ENCODE measurements around the gene OR52E1.

DNA sequence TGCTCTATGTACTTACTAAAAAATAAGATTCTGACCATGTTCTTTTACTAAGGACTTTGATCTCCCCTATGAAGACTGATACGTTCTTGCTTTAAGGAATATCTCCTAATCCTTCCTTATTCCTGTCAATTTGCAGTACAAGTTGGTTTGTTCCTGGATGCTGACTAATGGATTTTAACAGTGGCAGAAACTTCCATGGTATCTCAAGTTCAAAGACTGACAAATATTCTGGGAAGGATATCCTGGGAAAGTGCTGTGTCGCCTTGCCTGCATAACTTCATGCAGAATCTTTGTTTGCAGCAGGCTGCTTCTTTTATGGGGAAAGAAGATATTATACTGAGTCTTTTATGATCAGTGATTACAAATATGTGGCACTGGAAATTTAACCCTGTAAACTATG, 31.4 kb upstream of the OR52E1 start:
- TF ChIP-seq, protein P1, sequence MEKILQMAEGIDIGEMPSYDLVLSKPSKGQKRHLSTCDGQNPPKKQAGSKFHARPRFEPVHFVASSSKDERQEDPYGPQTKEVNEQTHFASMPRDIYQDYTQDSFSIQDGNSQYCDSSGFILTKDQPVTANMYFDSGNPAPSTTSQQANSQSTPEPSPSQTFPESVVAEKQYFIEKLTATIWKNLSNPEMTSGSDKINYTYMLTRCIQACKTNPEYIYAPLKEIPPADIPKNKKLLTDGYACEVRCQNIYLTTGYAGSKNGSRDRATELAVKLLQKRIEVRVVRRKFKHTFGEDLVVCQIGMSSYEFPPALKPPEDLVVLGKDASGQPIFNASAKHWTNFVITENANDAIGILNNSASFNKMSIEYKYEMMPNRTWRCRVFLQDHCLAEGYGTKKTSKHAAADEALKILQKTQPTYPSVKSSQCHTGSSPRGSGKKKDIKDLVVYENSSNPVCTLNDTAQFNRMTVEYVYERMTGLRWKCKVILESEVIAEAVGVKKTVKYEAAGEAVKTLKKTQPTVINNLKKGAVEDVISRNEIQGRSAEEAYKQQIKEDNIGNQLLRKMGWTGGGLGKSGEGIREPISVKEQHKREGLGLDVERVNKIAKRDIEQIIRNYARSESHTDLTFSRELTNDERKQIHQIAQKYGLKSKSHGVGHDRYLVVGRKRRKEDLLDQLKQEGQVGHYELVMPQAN (IDR thresholded peaks at IDR 0.05; ENCODE audit: borderline replicate concordance): no peak
- TF ChIP-seq ZFP36 (IDR thresholded peaks at IDR 0.05; ENCODE audit: low read depth, low read length, partially characterized antibody) (no peak), SP1 (CRISPR knock-in tag; IDR thresholded peaks at IDR 0.05) (no peak), TAF1 (IDR thresholded peaks at IDR 0.05; ENCODE audit: control insufficient read depth, extremely low read depth, insufficient read depth, low read length, severe bottlenecking) (no peak), POLR2AphosphoS5 (IDR thresholded peaks at IDR 0.05; ENCODE audit: control insufficient read depth, insufficient read depth, low read depth, low read length) (no peak)
- TF ChIP-seq, protein P2, sequence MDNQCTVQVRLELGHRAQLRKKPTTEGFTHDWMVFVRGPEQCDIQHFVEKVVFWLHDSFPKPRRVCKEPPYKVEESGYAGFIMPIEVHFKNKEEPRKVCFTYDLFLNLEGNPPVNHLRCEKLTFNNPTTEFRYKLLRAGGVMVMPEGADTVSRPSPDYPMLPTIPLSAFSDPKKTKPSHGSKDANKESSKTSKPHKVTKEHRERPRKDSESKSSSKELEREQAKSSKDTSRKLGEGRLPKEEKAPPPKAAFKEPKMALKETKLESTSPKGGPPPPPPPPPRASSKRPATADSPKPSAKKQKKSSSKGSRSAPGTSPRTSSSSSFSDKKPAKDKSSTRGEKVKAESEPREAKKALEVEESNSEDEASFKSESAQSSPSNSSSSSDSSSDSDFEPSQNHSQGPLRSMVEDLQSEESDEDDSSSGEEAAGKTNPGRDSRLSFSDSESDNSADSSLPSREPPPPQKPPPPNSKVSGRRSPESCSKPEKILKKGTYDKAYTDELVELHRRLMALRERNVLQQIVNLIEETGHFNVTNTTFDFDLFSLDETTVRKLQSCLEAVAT (IDR thresholded peaks at IDR 0.05): no peak
- TF ChIP-seq, protein P3, sequence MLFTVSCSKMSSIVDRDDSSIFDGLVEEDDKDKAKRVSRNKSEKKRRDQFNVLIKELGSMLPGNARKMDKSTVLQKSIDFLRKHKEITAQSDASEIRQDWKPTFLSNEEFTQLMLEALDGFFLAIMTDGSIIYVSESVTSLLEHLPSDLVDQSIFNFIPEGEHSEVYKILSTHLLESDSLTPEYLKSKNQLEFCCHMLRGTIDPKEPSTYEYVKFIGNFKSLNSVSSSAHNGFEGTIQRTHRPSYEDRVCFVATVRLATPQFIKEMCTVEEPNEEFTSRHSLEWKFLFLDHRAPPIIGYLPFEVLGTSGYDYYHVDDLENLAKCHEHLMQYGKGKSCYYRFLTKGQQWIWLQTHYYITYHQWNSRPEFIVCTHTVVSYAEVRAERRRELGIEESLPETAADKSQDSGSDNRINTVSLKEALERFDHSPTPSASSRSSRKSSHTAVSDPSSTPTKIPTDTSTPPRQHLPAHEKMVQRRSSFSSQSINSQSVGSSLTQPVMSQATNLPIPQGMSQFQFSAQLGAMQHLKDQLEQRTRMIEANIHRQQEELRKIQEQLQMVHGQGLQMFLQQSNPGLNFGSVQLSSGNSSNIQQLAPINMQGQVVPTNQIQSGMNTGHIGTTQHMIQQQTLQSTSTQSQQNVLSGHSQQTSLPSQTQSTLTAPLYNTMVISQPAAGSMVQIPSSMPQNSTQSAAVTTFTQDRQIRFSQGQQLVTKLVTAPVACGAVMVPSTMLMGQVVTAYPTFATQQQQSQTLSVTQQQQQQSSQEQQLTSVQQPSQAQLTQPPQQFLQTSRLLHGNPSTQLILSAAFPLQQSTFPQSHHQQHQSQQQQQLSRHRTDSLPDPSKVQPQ (CRISPR knock-in tag; IDR thresholded peaks at IDR 0.05; ENCODE audit: borderline replicate concordance): no peak
- TF ChIP-seq, protein P4, sequence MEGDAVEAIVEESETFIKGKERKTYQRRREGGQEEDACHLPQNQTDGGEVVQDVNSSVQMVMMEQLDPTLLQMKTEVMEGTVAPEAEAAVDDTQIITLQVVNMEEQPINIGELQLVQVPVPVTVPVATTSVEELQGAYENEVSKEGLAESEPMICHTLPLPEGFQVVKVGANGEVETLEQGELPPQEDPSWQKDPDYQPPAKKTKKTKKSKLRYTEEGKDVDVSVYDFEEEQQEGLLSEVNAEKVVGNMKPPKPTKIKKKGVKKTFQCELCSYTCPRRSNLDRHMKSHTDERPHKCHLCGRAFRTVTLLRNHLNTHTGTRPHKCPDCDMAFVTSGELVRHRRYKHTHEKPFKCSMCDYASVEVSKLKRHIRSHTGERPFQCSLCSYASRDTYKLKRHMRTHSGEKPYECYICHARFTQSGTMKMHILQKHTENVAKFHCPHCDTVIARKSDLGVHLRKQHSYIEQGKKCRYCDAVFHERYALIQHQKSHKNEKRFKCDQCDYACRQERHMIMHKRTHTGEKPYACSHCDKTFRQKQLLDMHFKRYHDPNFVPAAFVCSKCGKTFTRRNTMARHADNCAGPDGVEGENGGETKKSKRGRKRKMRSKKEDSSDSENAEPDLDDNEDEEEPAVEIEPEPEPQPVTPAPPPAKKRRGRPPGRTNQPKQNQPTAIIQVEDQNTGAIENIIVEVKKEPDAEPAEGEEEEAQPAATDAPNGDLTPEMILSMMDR (IDR thresholded peaks at IDR 0.05 in 2 of 3, conservative IDR thresholded peaks at IDR 0.05 in 1 of 3; ENCODE audit: insufficient read depth in 2 of 3, low read depth in 1 of 3, low read length in 3 of 3): no peak
